LNCaP clone FGC (cell line): ENCODE measurements around the gene MPEG1.

Source experiments
- DNase-seq: peaks from one replicate; pipeline ENCODE4 v3.0.0-alpha.2; 2011; ENCODE audit warnings: low read depth
- H3K4me3 ChIP-seq: 2 replicates; pipeline ENCODE4 v1.5.1; 2011; ENCODE audit warnings: mild to moderate bottlenecking, low read depth, low read length, control low read depth
- TF ChIP-seq, protein P1 (sequence below): IDR thresholded peaks from 2 replicates; pipeline ENCODE4 v1.5.1; 2012; ENCODE audit warnings: mild to moderate bottlenecking; ENCODE audit not compliant: control insufficient read depth, insufficient read depth; ENCODE audit errors: extremely low read depth

MPEG1 gene

GRCh38 chr11:59225017-59225416 is 12.3 kb upstream of the MPEG1 start:
- TF ChIP-seq, protein P1, sequence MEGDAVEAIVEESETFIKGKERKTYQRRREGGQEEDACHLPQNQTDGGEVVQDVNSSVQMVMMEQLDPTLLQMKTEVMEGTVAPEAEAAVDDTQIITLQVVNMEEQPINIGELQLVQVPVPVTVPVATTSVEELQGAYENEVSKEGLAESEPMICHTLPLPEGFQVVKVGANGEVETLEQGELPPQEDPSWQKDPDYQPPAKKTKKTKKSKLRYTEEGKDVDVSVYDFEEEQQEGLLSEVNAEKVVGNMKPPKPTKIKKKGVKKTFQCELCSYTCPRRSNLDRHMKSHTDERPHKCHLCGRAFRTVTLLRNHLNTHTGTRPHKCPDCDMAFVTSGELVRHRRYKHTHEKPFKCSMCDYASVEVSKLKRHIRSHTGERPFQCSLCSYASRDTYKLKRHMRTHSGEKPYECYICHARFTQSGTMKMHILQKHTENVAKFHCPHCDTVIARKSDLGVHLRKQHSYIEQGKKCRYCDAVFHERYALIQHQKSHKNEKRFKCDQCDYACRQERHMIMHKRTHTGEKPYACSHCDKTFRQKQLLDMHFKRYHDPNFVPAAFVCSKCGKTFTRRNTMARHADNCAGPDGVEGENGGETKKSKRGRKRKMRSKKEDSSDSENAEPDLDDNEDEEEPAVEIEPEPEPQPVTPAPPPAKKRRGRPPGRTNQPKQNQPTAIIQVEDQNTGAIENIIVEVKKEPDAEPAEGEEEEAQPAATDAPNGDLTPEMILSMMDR: no peak
- H3K4me3 ChIP-seq: no peak overlapping the region
- DNase-seq: no peak

DNA sequence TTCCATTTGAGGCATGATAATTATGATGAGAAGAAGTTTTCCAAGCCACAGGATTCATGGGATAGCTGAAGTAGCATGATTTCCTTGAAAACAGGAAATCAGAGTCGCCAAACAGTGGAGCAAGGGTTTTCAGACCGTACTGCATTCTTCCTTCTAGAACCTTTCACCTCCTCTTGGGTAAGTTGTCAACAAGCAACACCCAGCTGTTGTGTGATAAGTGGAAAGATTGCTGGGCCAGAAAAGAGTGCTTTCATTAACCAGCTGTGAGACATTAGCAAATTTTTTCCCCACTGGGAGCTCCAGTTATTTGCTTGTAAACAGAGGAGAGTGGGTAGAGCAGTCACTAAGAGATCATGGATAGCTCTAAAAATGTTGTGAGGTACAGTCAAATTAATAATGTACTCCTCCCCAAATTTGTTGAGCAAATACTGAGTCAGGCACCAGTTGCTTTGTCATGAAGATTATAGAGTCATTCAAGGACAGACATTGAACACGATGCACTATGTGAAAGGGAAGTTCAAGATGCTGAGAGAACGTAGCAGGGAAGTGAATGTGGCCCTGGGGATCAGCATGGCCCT is 11.7 kb upstream of the MPEG1 start:
- no peak overlapping the region for H3K4me3 ChIP-seq
- TF ChIP-seq, protein P1: no peak

DNA sequence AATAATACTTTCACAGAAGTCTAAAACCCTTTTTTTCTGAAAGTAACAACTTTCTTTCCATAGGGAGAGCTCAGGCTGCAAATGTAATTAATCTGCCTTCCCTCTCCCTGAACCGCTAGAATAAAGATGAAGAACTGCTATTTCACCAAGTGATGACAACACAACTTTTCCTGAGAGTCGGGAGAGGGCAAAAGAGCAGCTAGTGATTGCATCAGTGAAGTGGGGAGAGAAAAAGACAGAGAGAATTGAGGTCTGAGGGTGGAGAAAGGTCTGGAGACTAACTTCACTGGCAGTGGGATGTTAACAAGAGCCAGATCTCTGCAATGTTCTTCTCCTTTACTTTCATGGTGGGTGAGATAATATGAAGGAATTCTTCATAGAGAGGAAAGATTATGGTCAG is 10.9 kb upstream of the MPEG1 start:
- TF ChIP-seq, protein P1: no peak
- no peak for DNase-seq
- H3K4me3 ChIP-seq: no peak overlapping the region

More for the DNA sequence above, 11.7 kb upstream of the MPEG1 start:
- DNase-seq: no peak

- no peak for DNase-seq
- TF ChIP-seq, protein P1: no peak
- H3K4me3 ChIP-seq: no peak overlapping the region
These were observed 10.4 kb upstream of the MPEG1 start for GRCh38 chr11:59223177-59223576.

GRCh38 chr11:59222464-59223060 is 9.8 kb upstream of the MPEG1 start:
- DNase-seq: no peak
- TF ChIP-seq, protein P1: no peak
- H3K4me3 ChIP-seq: no peak overlapping the region

- DNase-seq: no peak
- TF ChIP-seq, protein P1: no peak
- no peak overlapping the region for H3K4me3 ChIP-seq
These were observed 8.7 kb upstream of the MPEG1 start for GRCh38 chr11:59221441-59221840.

DNA sequence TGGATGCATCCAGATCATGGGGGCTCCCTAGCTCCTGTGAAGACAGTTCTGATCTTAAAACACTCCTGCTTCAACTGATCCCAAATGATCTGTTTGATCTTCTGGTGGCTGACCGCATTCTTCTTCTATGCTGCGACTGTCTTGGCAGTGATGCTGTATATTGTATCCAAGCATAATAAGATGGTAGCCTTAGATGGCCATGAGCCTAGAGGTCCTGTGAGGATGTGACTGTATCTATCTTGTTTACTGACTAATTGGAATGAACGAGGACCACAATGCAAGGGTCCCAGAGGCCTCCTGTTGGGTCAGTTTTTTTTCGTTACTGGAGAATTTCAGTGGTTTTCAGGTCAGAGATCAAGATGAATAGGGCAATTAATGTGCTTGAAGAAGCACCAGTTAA is 7.1 kb upstream of the MPEG1 start:
- TF ChIP-seq, protein P1: no peak

More for the DNA sequence above, 7.1 kb upstream of the MPEG1 start:
- H3K4me3 ChIP-seq: no peak overlapping the region
- DNase-seq: no peak
